T-helper 2 cell treated with Interferon-gamma antibody and Interleukin-4, amounts not matched to agents 100 ng/mL and 5 ng/mL, for 36 hours (primary cell): Measurements from ENCODE around the gene PLSCR4. TPM values are rescaled to one million over a fixed set of nuclear protein-coding genes. Genes with fewer than 3 reads are reported as not detected.

Source experiments
- intact Hi-C: fragments of 100-400 bp; cut with micrococcal nuclease; formaldehyde crosslinking; loops from one replicate; pipeline ENCODE4 v1.15.1; 2023
- total RNA-seq: library from RNA; stranded (reverse); gene quantifications from 2 replicates; pipeline ENCODE4 v1.2.3, GENCODE V29; 2022

Gene PLSCR4
- total RNA-seq, 1 donor from 2014 or later: not detected

- intact Hi-C loops: no loop called here
These were observed 55.9 kb downstream of the PLSCR4 start for GRCh38 chr3:146195030-146195429.

GRCh38 chr3:146191051-146191450 lies 59.9 kb downstream of the PLSCR4 start:
- intact Hi-C loops: no loop called here

GRCh38 chr3:146189519-146190173 lies 61.3 kb downstream of the PLSCR4 start:
- intact Hi-C loops: loop anchor here (1.0 to 5.0 kb wide), 3 partner anchors 122 to 452 kb away; no protein-coding TSS in a partner anchor

- intact Hi-C loops: loop anchor here (5.0 kb wide), 1 partner anchor 120 kb away; no protein-coding TSS in a partner anchor
These were observed 63.5 kb downstream of the PLSCR4 start for GRCh38 chr3:146187334-146187950.

GRCh38 chr3:146184241-146185015 lies 66.5 kb downstream of the PLSCR4 start:
- intact Hi-C loops: loop anchor here (5.0 kb wide), 1 partner anchor 117 kb away; no protein-coding TSS in a partner anchor

- intact Hi-C loops: no loop called here
These were observed 69.7 kb downstream of the PLSCR4 start for GRCh38 chr3:146181216-146181615.

- intact Hi-C loops: no loop called here
These were observed 70.5 kb downstream of the PLSCR4 start for GRCh38 chr3:146180376-146180775.

- intact Hi-C loops: no loop called here
These were observed 72.8 kb downstream of the PLSCR4 start for GRCh38 chr3:146178006-146178689.

GRCh38 chr3:146177519-146177918 lies 73.4 kb downstream of the PLSCR4 start:
- intact Hi-C loops: no loop called here

GRCh38 chr3:146177072-146177471 lies 73.8 kb downstream of the PLSCR4 start:
- intact Hi-C loops: no loop called here

GRCh38 chr3:146172586-146172985 lies 78.3 kb downstream of the PLSCR4 start:
- intact Hi-C loops: no loop called here

- intact Hi-C loops: no loop called here
These were observed 80.3 kb downstream of the PLSCR4 start for GRCh38 chr3:146170591-146170990.

GRCh38 chr3:146169891-146170290 lies 81.0 kb downstream of the PLSCR4 start:
- intact Hi-C loops: no loop called here

GRCh38 chr3:146166826-146167225 lies 84.1 kb downstream of the PLSCR4 start:
- intact Hi-C loops: no loop called here

GRCh38 chr3:146166415-146166821 lies 84.5 kb downstream of the PLSCR4 start:
- intact Hi-C loops: no loop called here

- intact Hi-C loops: no loop called here
These were observed 85.0 kb downstream of the PLSCR4 start for GRCh38 chr3:146165877-146166276.

GRCh38 chr3:146164971-146165769 lies 85.7 kb downstream of the PLSCR4 start:
- intact Hi-C loops: no loop called here

GRCh38 chr3:146164506-146164905 lies 86.4 kb downstream of the PLSCR4 start:
- intact Hi-C loops: no loop called here

GRCh38 chr3:146164071-146164470 lies 86.8 kb downstream of the PLSCR4 start:
- intact Hi-C loops: no loop called here

GRCh38 chr3:146163584-146163983 lies 87.3 kb downstream of the PLSCR4 start:
- intact Hi-C loops: no loop called here

GRCh38 chr3:146162561-146162960 lies 88.3 kb downstream of the PLSCR4 start:
- intact Hi-C loops: no loop called here
